GM12875 (cell line): ENCODE measurements around the gene KIAA1549.

Source experiments
- H3K4me3 ChIP-seq: one replicate; pipeline ENCODE4 v1.5.1; 2011; ENCODE audit warnings: low read depth, low read length, control low read depth
- TF ChIP-seq, protein P1 (sequence below): IDR thresholded peaks from 2 replicates; pipeline ENCODE4 v1.5.1; 2011; ENCODE audit warnings: low read depth, mild to moderate bottlenecking, control low read depth, inconsistent platforms, low read length, moderate library complexity, borderline replicate concordance; ENCODE audit not compliant: insufficient read depth

KIAA1549 gene

DNA sequence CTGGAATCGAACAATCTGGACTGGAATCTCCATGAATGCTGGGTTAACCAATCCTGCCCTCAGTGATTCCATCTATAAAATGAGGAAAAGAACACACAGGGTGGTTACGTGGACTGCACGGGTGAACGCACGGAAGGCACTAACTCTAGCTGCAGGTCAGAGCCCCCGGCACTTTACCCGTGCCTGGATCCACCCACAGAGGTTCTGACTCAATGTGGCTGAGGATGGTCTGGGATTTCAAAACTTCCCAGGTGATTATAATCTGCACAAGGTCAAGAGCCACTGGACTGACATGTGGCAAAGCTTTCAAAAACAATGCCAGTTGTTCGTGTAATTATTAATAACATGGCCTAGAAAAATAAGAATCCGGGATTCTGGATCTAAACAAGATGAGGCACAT, 29.2 kb downstream of the KIAA1549 start:
- no peak overlapping the region for H3K4me3 ChIP-seq
- TF ChIP-seq, protein P1, sequence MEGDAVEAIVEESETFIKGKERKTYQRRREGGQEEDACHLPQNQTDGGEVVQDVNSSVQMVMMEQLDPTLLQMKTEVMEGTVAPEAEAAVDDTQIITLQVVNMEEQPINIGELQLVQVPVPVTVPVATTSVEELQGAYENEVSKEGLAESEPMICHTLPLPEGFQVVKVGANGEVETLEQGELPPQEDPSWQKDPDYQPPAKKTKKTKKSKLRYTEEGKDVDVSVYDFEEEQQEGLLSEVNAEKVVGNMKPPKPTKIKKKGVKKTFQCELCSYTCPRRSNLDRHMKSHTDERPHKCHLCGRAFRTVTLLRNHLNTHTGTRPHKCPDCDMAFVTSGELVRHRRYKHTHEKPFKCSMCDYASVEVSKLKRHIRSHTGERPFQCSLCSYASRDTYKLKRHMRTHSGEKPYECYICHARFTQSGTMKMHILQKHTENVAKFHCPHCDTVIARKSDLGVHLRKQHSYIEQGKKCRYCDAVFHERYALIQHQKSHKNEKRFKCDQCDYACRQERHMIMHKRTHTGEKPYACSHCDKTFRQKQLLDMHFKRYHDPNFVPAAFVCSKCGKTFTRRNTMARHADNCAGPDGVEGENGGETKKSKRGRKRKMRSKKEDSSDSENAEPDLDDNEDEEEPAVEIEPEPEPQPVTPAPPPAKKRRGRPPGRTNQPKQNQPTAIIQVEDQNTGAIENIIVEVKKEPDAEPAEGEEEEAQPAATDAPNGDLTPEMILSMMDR = no peak

DNA sequence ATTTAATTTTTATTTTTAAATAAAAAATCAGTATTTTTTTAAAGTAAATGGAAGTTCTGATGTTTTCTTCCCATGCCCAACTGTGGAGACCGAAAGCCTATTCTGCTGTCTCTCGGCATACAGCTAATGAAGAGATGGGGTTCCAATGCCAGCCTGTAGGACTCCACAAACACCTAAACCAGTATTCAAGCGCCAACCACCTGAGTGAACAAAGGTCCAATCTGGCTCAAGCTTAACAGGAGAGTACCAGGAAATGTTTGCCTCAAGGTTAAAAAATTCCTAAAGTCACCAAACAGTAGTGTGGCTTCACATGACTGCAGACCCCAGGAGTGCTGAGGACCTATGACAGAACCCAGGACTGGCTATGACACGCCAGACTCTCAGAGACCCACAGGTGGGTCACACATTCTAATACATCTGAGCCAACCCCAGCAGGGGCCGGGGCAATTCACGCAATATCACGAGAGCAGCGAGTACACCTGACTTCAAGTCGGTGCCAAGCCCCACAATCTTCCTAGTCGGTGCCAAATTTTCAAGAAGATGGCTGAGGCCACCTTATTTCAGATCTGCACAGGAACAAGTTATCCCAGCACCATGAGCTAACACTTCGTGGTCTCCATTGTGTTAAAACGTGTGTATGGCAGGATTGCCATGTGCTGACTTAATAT, 31.6 kb downstream of the KIAA1549 start:
- TF ChIP-seq, protein P1 = no peak
- no peak overlapping the region for H3K4me3 ChIP-seq

DNA sequence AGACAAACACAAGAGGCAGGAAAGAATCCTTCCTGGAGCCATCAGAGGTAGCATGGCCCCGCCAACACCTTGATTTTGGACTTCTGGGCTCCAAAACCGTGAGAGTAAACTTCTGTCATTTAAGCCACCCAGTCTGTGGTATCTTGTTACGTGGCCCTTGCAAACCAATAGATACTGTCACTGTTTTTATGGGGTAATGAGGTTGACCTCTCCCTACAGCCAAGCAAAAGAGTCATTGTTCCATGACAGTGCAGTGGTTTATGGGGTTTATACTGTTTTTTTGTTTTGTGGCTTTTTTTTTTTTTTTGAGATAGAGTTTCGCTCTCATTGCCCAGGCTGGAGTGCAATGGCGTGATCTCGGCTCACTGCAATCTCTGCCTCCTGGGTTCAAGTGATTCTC, 32.8 kb downstream of the KIAA1549 start:
- TF ChIP-seq, protein P1 = no peak
- no peak overlapping the region for H3K4me3 ChIP-seq

DNA sequence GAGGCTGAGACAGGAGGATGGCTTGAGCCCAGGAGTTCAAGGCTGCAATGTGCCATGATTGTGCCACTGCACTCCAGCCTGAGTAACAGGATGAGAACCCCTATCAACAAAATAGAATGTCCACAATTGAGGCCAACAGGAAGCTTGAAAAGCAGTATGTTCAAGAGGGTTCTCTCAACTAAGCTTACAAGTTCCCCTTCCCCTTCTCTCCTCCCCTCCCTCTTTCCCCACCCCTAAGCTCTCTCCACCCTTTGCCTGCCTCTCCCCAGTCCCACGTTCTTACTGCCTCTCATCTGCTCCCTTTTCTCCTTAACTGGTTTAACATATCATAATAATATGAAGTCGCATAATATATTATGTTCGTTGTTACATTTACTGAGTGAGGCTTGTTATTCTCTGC, 35.4 kb downstream of the KIAA1549 start:
- TF ChIP-seq, protein P1 = no peak
- H3K4me3 ChIP-seq = no peak overlapping the region

DNA sequence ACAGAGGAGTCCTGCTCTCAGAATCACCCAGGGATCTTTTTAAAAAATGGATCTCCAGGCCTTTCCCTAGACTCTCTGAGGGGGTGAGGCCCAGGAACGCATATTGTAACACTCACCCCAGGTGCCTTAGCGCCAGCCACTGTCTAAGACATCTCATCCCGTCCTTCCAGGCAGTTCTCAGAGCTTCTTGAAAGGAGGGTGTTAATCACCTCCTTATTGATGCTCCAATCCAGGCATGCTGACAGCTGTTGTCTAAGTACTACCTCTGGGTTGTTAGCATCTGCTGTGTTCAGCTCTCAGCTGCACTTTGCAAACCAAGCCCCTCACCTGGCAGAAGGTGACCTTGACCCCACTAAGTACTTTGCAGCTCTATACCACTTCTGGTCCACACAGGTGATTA, 36.0 kb downstream of the KIAA1549 start:
- H3K4me3 ChIP-seq = no peak overlapping the region
- TF ChIP-seq, protein P1 = no peak

DNA sequence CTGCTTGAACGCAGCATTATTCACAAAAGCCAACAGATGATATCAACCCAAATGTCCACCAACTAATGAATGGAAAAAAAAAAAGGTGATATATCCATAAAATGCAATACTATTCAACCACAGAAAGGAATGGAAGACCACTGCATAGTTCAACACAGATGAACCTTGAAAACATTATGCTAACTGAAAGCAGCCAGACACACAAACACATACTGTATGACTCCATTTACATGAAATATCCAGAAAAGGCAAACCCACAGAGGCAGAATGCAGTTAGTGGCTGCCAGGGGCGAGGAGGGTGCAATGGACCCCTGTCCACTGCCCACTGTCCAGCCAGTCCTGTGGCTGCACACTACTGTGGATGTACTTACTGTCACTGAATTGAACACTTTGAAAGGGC, 36.6 kb downstream of the KIAA1549 start:
- TF ChIP-seq, protein P1 = no peak
- H3K4me3 ChIP-seq = no peak overlapping the region

DNA sequence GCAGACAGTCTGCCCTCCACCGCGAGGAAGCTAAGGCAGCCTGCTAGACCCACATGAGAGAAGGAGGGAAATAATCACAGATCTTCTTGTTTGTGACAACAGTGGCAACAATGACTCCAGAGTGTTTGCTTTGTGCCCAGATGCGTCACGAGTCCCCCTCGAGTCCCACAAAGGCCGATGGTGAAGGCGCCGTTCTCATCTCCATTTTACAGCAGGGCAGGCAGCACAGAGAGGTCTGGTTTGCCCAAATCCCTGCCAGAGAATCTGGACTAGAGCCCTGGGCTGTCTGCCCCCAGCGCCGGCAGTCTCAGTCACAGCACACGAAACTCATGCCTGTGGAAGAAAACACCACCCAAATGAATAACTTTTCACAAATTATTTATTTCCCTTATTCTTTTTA, 38.1 kb downstream of the KIAA1549 start:
- H3K4me3 ChIP-seq = no peak overlapping the region
- TF ChIP-seq, protein P1 = no peak
